ENCODE data around the gene PRDX5. TPM values are rescaled to one million over a fixed set of nuclear protein-coding genes. Genes with fewer than 3 reads are reported as not detected.
A peak's percentile ranks its signal among the peaks of the same experiment; 100 is the strongest.

Gene PRDX5
- total and polyA plus RNA-seq, 2 donors (not counting 1 experiment from before 2014, with no cell fraction given): 50.4 to 95.5 TPM

GRCh38 chr11:64290352-64291261 lies 27.3 kb upstream of the PRDX5 start:
- ChIA-PET CTCF (interaction anchor here (1.3 to 6.8 kb wide), 4 partner anchors 12 to 86 kb away, joined by 3 to 47 read pairs (median 6); partner anchors contain the start of gene CATSPERZ), POLR2A (no interaction called here)
- H3K36me3 ChIP-seq (replicated peaks in 1 of 2; ENCODE audit: control extremely low read depth in 1 of 2, control insufficient read depth in 1 of 2, extremely low read depth in 1 of 2, insufficient read depth in 2 of 2, low read length in 1 of 2): no peaks in the 10 kb centered on the region
- peaks cover 17% of the 10 kb centered on the region for H3K4me1 Mint-ChIP-seq
- H3K27ac ChIP-seq (ENCODE audit: low read length in 2 of 2): no peak overlapping the region
- H3K4me1 ChIP-seq (ENCODE audit: control insufficient read depth in 2 of 2, insufficient read depth in 2 of 2, low read length in 2 of 2): peaks cover 16 to 30% of the 10 kb centered on the region in 2 donors
- H3K4me2 ChIP-seq (replicated peaks; ENCODE audit: low read depth, low read length, poor library complexity, severe bottlenecking): peak overlapping the region; percentile 89
- no peak for ATAC-seq (ENCODE audit: low read depth)
- peaks cover 0 to 11% (median 0%) of the 10 kb centered on the region in 3 donors for H3K9me3 ChIP-seq (ENCODE audit: control extremely low read depth in 1 of 3, control insufficient read depth in 2 of 3, insufficient read depth in 1 of 3, low read length in 2 of 3)
- H2AFZ ChIP-seq (ENCODE audit: insufficient read depth, low read depth, low read length, poor library complexity, severe bottlenecking): no peak overlapping the region
- peaks cover 0 to 45% (median 30%) of the 10 kb centered on the region in 4 experiments for H3K27me3 ChIP-seq (replicated peaks in 1 of 4; ENCODE audit: control extremely low read depth in 1 of 4, control insufficient read depth in 3 of 4, insufficient read depth in 4 of 4, low read length in 3 of 4)
- peaks cover 28% of the 10 kb centered on the region for H3K27me3 Mint-ChIP-seq
- H3K9ac ChIP-seq (ENCODE audit: low read length): no peak overlapping the region
- no peak overlapping the region for H3K4me3 ChIP-seq (ENCODE audit: control extremely low read depth in 1 of 5, extremely low read depth in 1 of 5, insufficient read depth in 1 of 5, low read depth in 2 of 5, low read length in 4 of 5)
- peaks cover 12% of the 10 kb centered on the region for H3K79me2 ChIP-seq (ENCODE audit: control insufficient read depth, insufficient read depth, low read length)
- TF ChIP-seq EZH2 (IDR thresholded peaks at IDR 0.05; ENCODE audit: borderline replicate concordance, insufficient read depth, low read depth, low read length, poor library complexity, severe bottlenecking): peak; percentile 48
- no peak for TF ChIP-seq CTCF (IDR thresholded peaks at IDR 0.05)
- H3K27ac Mint-ChIP-seq: no peak overlapping the region
- DNase-seq: peak; percentile 32
- WGBS (ENCODE audit: insufficient coverage): 70% methylated on average over 9 of the region's 10 CpGs
- peaks cover 32% of the 10 kb centered on the region for H4K20me1 ChIP-seq (ENCODE audit: control insufficient read depth, insufficient read depth, low read length, poor library complexity, severe bottlenecking)
- peak overlapping the region; percentile 82 for H3K4me3 Mint-ChIP-seq
- intact Hi-C loops (cut with micrococcal nuclease): no loop called here
- H3K9me3 Mint-ChIP-seq (ENCODE audit: insufficient read depth): no peaks in the 10 kb centered on the region

All from B cell (primary cell).